Upper lobe of right lung (tissue), 1 donor: Measurements from ENCODE around the gene YIF1A. TPM values are rescaled to one million over a fixed set of nuclear protein-coding genes. Genes with fewer than 3 reads are reported as not detected.

ENCODE experiments used
- ATAC-seq: fragments of 200-7000 bp; cut with Tn5 transposase; one replicate; pipeline ENCODE4 v1.9.1; 2020; ENCODE audit warnings: mild to moderate bottlenecking, moderate library complexity
- DNase-seq: peaks from one replicate; pipeline ENCODE4 v3.0.0-alpha.2; 2020
- H3K27ac ChIP-seq: fragments of 200-600 bp; one replicate; pipeline ENCODE4 v1.8.0; 2022
- H3K27me3 ChIP-seq: fragments of 200-600 bp; one replicate; pipeline ENCODE4 v1.8.0; 2022; ENCODE audit warnings: mild to moderate bottlenecking
- H3K36me3 ChIP-seq: fragments of 200-600 bp; one replicate; pipeline ENCODE4 v1.8.0; 2022
- H3K4me1 ChIP-seq: fragments of 200-600 bp; one replicate; pipeline ENCODE4 v1.8.0; 2022
- H3K4me3 ChIP-seq: fragments of 200-600 bp; one replicate; pipeline ENCODE4 v1.8.0; 2022; ENCODE audit warnings: mild to moderate bottlenecking
- H3K9me3 ChIP-seq: fragments of 200-600 bp; one replicate; pipeline ENCODE4 v1.8.0; 2022
- CTCF ChIP-seq: fragments of 200-600 bp; IDR thresholded peaks from one replicate; pipeline ENCODE4 v1.8.0; 2022; ENCODE audit warnings: antibody characterized with exemption
- intact Hi-C: fragments of 100-400 bp; cut with DNase I; formaldehyde crosslinking; loops from one replicate; pipeline ENCODE4 v1.11.0; 2022
- total RNA-seq: library from RNA; stranded (reverse); fragmentation: NEBNext Ultra II Directional; extraction: Animal tissue kit (Norgen Biotek cat#: 25700); gene quantifications from one replicate; pipeline ENCODE4 v1.2.1, GENCODE V29; 2021
- donor health status: DM: no; HTN: yes; CAD: no; lungs with severe emphysema.

Gene YIF1A
- total RNA-seq, 1 donor from 2014 or later, result 66.9 TPM

DNA sequence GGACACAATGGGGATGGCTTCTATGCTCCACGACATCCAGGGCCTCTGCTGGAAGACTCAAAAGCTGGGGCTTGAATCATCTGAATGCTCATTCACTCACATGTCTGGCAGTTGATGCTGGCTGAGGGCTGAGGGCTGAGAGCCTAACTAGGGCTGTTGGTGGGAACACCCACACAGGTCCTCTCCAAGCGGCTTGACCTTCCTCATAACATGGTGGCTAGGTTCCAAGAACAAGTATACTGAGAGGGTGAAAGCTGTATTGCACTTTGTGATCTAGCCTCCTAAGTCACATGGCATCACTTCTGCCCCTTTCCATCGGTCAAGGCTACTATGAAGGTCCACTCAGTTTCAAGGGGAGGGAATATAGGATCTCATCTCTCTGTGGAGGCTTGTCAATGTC is 10.2 kb upstream of the YIF1A start:
- no peaks in the 10 kb centered on the region for H3K27me3 ChIP-seq
- no peak overlapping the region for H3K27ac ChIP-seq
- no peaks in the 10 kb centered on the region for H3K9me3 ChIP-seq
- intact Hi-C loops, result no loop called here
- ATAC-seq (peak; percentile 18), DNase-seq (no peak)
- no peaks in the 10 kb centered on the region for H3K4me1 ChIP-seq
- H3K4me3 ChIP-seq, result no peak overlapping the region
- TF ChIP-seq CTCF, result no peak
- H3K36me3 ChIP-seq, result no peaks in the 10 kb centered on the region

DNA sequence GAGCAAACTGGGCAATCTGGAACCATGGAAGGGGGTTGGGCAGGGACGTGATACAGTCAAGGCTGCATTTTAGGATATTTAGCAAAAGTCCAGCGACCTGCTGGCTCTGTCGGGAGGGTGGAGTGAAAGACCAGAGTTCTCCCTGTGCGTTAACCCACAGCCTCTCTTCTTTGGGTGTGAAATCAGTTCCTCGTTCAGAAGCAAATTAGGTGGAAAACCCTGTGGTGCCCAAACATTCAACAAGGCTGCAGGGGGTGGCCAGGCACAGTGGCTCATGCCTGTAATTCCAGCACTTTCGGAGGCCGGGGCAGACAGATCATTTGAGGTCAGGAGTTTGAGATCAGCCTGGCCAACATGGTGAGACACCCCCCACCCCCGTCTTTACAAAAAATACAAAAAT is 8.7 kb upstream of the YIF1A start:
- H3K9me3 ChIP-seq, result no peaks in the 10 kb centered on the region
- no peaks in the 10 kb centered on the region for H3K4me1 ChIP-seq
- ATAC-seq (no peak), DNase-seq (no peak)
- no peaks in the 10 kb centered on the region for H3K36me3 ChIP-seq
- no peak overlapping the region for H3K4me3 ChIP-seq
- TF ChIP-seq CTCF, result no peak
- H3K27me3 ChIP-seq, result peaks cover 16% of the 10 kb centered on the region
- intact Hi-C loops, result no loop called here
- H3K27ac ChIP-seq, result no peak overlapping the region

DNA sequence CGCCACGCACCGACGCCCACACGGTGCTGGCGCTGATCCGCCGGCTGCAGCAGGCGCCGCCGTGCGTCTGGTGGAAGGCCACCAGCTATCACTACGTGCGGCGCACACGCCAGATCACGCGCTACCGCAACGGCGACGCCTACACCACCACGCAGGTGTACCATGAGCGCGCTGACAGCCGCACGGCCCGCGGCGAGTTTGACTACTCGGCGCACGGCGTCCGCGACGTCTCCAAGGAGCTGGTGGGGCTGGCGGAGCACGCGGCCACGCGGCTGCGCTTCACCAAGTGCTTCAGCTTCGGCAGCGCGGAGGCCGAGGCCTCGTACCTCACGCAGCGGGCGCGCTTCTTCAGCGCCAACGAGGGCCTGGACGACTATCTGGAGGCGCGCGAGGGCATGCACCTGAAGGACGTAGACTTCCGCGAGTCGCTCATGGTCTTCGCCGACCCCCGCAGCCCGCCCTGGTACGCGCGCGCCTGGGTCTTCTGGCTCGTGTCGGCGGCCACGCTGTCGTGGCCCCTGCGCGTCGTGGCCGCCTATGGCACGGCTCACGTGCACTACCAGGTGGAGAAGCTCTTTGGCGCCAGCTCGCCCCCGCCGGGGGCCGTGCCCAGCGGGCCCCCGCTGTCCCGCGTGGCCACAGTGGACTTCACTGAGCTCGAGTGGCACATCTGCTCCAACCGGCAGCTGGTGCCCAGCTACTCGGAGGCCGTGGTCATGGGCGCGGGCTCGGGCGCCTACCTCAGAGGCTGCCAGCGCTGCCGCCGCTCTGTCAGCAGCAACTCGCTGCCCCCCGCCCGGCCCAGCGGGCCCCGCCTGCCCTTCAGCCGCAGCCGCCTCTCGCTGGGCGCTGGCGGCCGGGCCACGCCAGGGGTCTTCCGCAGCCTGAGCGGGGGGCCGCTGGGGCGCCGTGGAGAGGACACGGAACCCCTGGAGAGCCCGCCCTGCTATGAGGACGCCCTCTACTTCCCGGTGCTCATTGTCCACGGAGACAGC is 6.0 kb upstream of the YIF1A start:
- peaks cover 32% of the 10 kb centered on the region for H3K27me3 ChIP-seq
- ATAC-seq (no peak), DNase-seq (no peak)
- H3K4me3 ChIP-seq, result no peak overlapping the region
- no peak for TF ChIP-seq CTCF
- intact Hi-C loops, result no loop called here
- no peak overlapping the region for H3K27ac ChIP-seq
- no peaks in the 10 kb centered on the region for H3K36me3 ChIP-seq
- H3K9me3 ChIP-seq, result no peaks in the 10 kb centered on the region
- H3K4me1 ChIP-seq, result peaks cover 10% of the 10 kb centered on the region

GRCh38 chr11:66293777-66294625 is 5.1 kb upstream of the YIF1A start:
- no peak overlapping the region for H3K4me3 ChIP-seq
- H3K27me3 ChIP-seq, result peaks cover 32% of the 10 kb centered on the region
- H3K9me3 ChIP-seq, result no peaks in the 10 kb centered on the region
- no peak for TF ChIP-seq CTCF
- ATAC-seq, result no peak
- H3K4me1 ChIP-seq, result peaks cover 14% of the 10 kb centered on the region
- no peaks in the 10 kb centered on the region for H3K36me3 ChIP-seq
- no peak for DNase-seq
- no peak overlapping the region for H3K27ac ChIP-seq
- intact Hi-C loops, result no loop called here

GRCh38 chr11:66293352-66293751 is 4.4 kb upstream of the YIF1A start:
- intact Hi-C loops, result no loop called here
- ATAC-seq (no peak), DNase-seq (no peak)
- H3K27me3 ChIP-seq, result peaks cover 32% of the 10 kb centered on the region
- no peak for TF ChIP-seq CTCF
- H3K4me3 ChIP-seq, result no peak overlapping the region
- H3K27ac ChIP-seq, result no peak overlapping the region
- no peaks in the 10 kb centered on the region for H3K9me3 ChIP-seq
- no peaks in the 10 kb centered on the region for H3K36me3 ChIP-seq
- peaks cover 14% of the 10 kb centered on the region for H3K4me1 ChIP-seq
